Left lung (tissue), 10 donors: Measurements from ENCODE around the gene COX6B2. TPM values are rescaled to one million over a fixed set of nuclear protein-coding genes. Genes with fewer than 3 reads are reported as not detected.

ENCODE experiments used
- ATAC-seq: fragments of 200-7000 bp; cut with Tn5 transposase; one replicate; pipeline ENCODE4 v1.9.1; 2020; ENCODE audit warnings: moderate library complexity
- DNase-seq, 4 donors: peaks; one replicate each; pipeline ENCODE4 v3.0.0-alpha.2; 2013 to 2020
- H3K27ac ChIP-seq, 2 donors: fragments of 200-600 bp; sonication (generic) in 1 of 2; one replicate each; pipeline versions ENCODE4 v1.5.0 to v1.8.0; 2020 to 2021
- H3K27me3 ChIP-seq, 2 donors: fragments of 200-600 bp; sonication (generic) in 1 of 2; one replicate each; pipeline versions ENCODE4 v1.5.0 to v1.8.0; 2020 to 2021
- H3K36me3 ChIP-seq, 2 donors: fragments of 200-600 bp; sonication (generic) in 1 of 2; one replicate each; pipeline versions ENCODE4 v1.5.0 to v1.8.0; 2020 to 2021
- H3K4me1 ChIP-seq, 2 donors: fragments of 200-600 bp; one replicate each; pipeline ENCODE4 v1.8.0; 2021
- H3K4me3 ChIP-seq, 2 donors: fragments of 200-600 bp; sonication (generic) in 1 of 2; one replicate each; pipeline versions ENCODE4 v1.5.0 to v1.8.0; 2020 to 2021; ENCODE audit warnings: mild to moderate bottlenecking in 1 of 2
- H3K9me3 ChIP-seq, 2 donors: fragments of 200-600 bp; sonication (generic) in 1 of 2; one replicate each; pipeline versions ENCODE4 v1.5.0 to v1.8.0; 2020 to 2021
- CTCF ChIP-seq, 2 donors: fragments of 200-600 bp; sonication (generic) in 1 of 2; IDR thresholded peaks; one replicate each; pipeline versions ENCODE4 v1.5.0 to v1.8.0; 2021; ENCODE audit warnings: antibody characterized with exemption in 2 of 2
- intact Hi-C, 2 donors: fragments of 100-400 bp; cut with DNase I; formaldehyde crosslinking; loops; one replicate each; pipeline versions ENCODE4 v1.11.2 to v1.14.2; 2022
- polyA plus RNA-seq, 6 donors: library from polyadenylated mRNA; unstranded; fragments of 120-200 nt; gene quantifications; one replicate each; pipeline ENCODE4 v1.2.1, GENCODE V29; 2013; ENCODE audit not compliant: insufficient read length in 6 of 6
- total RNA-seq, 2 donors: library from RNA; stranded (reverse); fragmentation: NEBNext Ultra II Directional; extraction: Animal tissue kit (Norgen Biotek cat#: 25700); gene quantifications; one replicate each; pipeline ENCODE4 v1.2.1, GENCODE V29; 2021
- donor health status: DM: no; HTN: yes; CAD: no.
- donor health status: DM: no; HTN: no; CAD: no.

The COX6B2 gene
- total and polyA plus RNA-seq, 8 donors = 0.20 to 0.75 (median 0.50) TPM; not detected in 1

GRCh38 chr19:55308281-55308680 is 46.2 kb downstream of the COX6B2 start:
- H3K9me3 ChIP-seq = no peaks in the 10 kb centered on the region
- DNase-seq (no peak), ATAC-seq (no peak)
- H3K4me1 ChIP-seq = no peaks in the 10 kb centered on the region
- no peak overlapping the region for H3K4me3 ChIP-seq
- no peak for TF ChIP-seq CTCF (IDR thresholded peaks at IDR 0.05)
- intact Hi-C loops = loop anchor here in 1 of 2 donors (10.0 kb wide), 1 partner anchor 77 kb away; the partner anchor contains the start of genes RPL28 and TMEM238
- H3K27ac ChIP-seq = no peak overlapping the region
- H3K36me3 ChIP-seq = peaks cover 0 to 9% of the 10 kb centered on the region in 2 donors
- no peaks in the 10 kb centered on the region for H3K27me3 ChIP-seq

DNA sequence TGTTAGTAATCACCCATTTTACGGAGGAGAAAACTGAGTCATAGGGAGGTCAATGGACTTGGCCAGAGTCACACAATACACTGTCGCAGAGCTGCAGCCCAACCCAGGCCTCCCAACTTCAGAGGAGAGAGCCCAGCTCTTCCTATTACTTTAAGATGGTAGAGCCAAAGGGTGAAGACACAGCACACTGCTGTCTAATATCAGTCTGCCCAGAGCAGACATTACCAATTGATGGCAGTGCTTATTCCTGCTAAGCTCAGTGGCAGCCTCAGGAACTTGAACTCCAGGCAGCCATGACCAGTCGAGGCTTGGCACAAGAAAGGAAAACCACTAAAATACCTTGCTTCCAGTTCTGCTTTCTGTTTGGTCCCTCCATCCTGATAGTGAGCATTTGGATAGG is 47.8 kb downstream of the COX6B2 start:
- no peak overlapping the region for H3K4me3 ChIP-seq
- H3K27ac ChIP-seq = no peak overlapping the region
- no peak for DNase-seq
- peaks cover 0 to 5% of the 10 kb centered on the region in 2 donors for H3K4me1 ChIP-seq
- intact Hi-C loops = loop anchor here in 1 of 2 donors (10.0 kb wide), 1 partner anchor 78 kb away; the partner anchor contains the start of genes RPL28 and TMEM238
- TF ChIP-seq CTCF (IDR thresholded peaks at IDR 0.05) = no peak
- no peak for ATAC-seq
- H3K27me3 ChIP-seq = no peaks in the 10 kb centered on the region
- H3K36me3 ChIP-seq = no peaks in the 10 kb centered on the region
- no peaks in the 10 kb centered on the region for H3K9me3 ChIP-seq

DNA sequence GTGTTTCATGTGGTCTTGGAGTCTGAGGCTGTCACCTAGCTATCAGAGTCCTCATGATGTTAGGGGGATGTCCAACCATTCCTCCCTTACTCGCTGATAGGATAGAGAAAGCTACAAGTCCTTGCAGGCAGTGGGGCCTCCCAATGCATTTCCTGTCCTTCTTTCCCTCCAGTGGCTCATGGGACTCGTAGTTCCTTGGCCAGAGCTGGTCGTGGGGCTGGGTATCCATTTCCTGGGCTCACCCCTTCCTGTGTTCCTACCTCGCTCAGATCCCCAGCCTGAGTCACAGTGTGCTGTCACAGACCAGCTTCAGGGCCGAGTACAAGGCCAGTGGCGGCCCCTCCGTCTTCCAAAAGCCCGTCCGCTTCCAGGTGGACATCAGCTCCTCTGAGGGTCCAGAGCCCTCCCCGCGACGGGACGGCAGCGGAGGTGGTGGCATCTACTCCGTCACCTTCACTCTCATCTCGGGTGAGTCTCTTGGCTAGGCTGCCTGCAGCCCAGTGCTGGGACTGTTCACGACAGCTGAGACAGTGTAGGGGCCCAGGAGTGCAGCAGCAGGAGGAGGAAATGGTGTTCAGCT is 48.4 kb downstream of the COX6B2 start:
- no peak for DNase-seq

GRCh38 chr19:55305491-55305890 is 49.0 kb downstream of the COX6B2 start:
- TF ChIP-seq CTCF (IDR thresholded peaks at IDR 0.05) = no peak
- DNase-seq (no peak), ATAC-seq (peak; percentile 62)
- Histone ChIP-seq H3K27me3 (no peaks in the 10 kb centered on the region), H3K4me1 (peaks cover 0 to 10% of the 10 kb centered on the region in 2 donors), H3K36me3 (no peaks in the 10 kb centered on the region), H3K27ac (no peak overlapping the region), H3K4me3 (no peak overlapping the region), H3K9me3 (no peaks in the 10 kb centered on the region)
- intact Hi-C loops = loop anchor here in 1 of 2 donors (10.0 kb wide), 1 partner anchor 79 kb away; the partner anchor contains the start of genes RPL28 and TMEM238

More for the DNA sequence above, 48.4 kb downstream of the COX6B2 start:
- Histone ChIP-seq H3K4me3 (no peak overlapping the region), H3K4me1 (peaks cover 0 to 10% of the 10 kb centered on the region in 2 donors), H3K9me3 (no peaks in the 10 kb centered on the region), H3K27me3 (no peaks in the 10 kb centered on the region), H3K36me3 (no peaks in the 10 kb centered on the region), H3K27ac (no peak overlapping the region)
- intact Hi-C loops = loop anchor here in 1 of 2 donors (10.0 kb wide), 1 partner anchor 79 kb away; the partner anchor contains the start of genes RPL28 and TMEM238
- no peak for ATAC-seq
- no peak for TF ChIP-seq CTCF (IDR thresholded peaks at IDR 0.05)

GRCh38 chr19:55304980-55305379 is 49.5 kb downstream of the COX6B2 start:
- no peak overlapping the region for H3K27ac ChIP-seq
- no peak for TF ChIP-seq CTCF (IDR thresholded peaks at IDR 0.05)
- no peaks in the 10 kb centered on the region for H3K9me3 ChIP-seq
- no peaks in the 10 kb centered on the region for H3K27me3 ChIP-seq
- no peak for ATAC-seq
- no peaks in the 10 kb centered on the region for H3K36me3 ChIP-seq
- intact Hi-C loops = loop anchor here in 1 of 2 donors (10.0 kb wide), 1 partner anchor 80 kb away; the partner anchor contains the start of genes RPL28 and TMEM238
- no peak for DNase-seq
- no peak overlapping the region for H3K4me3 ChIP-seq
- peaks cover 0 to 10% of the 10 kb centered on the region in 2 donors for H3K4me1 ChIP-seq
